HUES6 (cell line): ENCODE measurements around the gene HSBP1.

Experiments
- H3K27ac ChIP-seq: 2 replicates; pipeline ENCODE4 v1.7.0; 2013; ENCODE audit warnings: low read depth, mild to moderate bottlenecking, low read length, inconsistent platforms
- H3K27me3 ChIP-seq: 2 replicates; pipeline ENCODE4 v1.6.1; 2013; ENCODE audit warnings: low read length; ENCODE audit not compliant: control insufficient read depth, insufficient read depth
- H3K36me3 ChIP-seq: 2 replicates; pipeline ENCODE4 v1.6.1; 2013; ENCODE audit warnings: low read length; ENCODE audit not compliant: control insufficient read depth, insufficient read depth
- H3K4me1 ChIP-seq: 2 replicates; pipeline ENCODE4 v1.6.1; 2013; ENCODE audit warnings: low read length; ENCODE audit not compliant: control insufficient read depth, insufficient read depth
- H3K4me3 ChIP-seq: 2 replicates; pipeline ENCODE4 v1.5.1; 2013; ENCODE audit warnings: low read depth, low read length
- H3K9ac ChIP-seq: one replicate; pipeline ENCODE4 v1.6.1; 2013; ENCODE audit warnings: mild to moderate bottlenecking, low read length
- H3K9me3 ChIP-seq: 2 replicates; pipeline ENCODE4 v1.6.1; 2013; ENCODE audit warnings: low read depth, low read length; ENCODE audit not compliant: control insufficient read depth, insufficient read depth

Gene HSBP1

GRCh38 chr16:83840060-83840617, 32.4 kb downstream of the HSBP1 start:
- no peaks in the 10 kb centered on the region for H3K27me3 ChIP-seq

GRCh38 chr16:83842291-83842690, 34.5 kb downstream of the HSBP1 start:
- H3K9ac ChIP-seq, result no peak overlapping the region
- H3K9me3 ChIP-seq, result peaks cover 4% of the 10 kb centered on the region; the same call in 1 of the 2 replicates
- peak overlapping the region; percentile 75 for H3K27ac ChIP-seq
- peaks cover 42% of the 10 kb centered on the region for H3K4me1 ChIP-seq
- no peaks in the 10 kb centered on the region for H3K36me3 ChIP-seq
- no peaks in the 10 kb centered on the region for H3K27me3 ChIP-seq
- H3K4me3 ChIP-seq, result no peak overlapping the region

More at GRCh38 chr16:83840060-83840617, 32.4 kb downstream of the HSBP1 start:
- Histone ChIP-seq H3K9me3 (peaks cover 4% of the 10 kb centered on the region; the same call in 1 of the 2 replicates), H3K36me3 (no peaks in the 10 kb centered on the region), H3K27ac (peak overlapping the region; percentile 75), H3K9ac (peak overlapping the region; percentile 36), H3K4me3 (peak overlapping the region; percentile 25; the same call in 1 of the 2 replicates), H3K4me1 (peaks cover 39% of the 10 kb centered on the region)

GRCh38 chr16:83842756-83843507, 35.2 kb downstream of the HSBP1 start:
- Histone ChIP-seq H3K9ac (peak overlapping the region; percentile 45), H3K27me3 (no peaks in the 10 kb centered on the region), H3K4me1 (peaks cover 48% of the 10 kb centered on the region), H3K4me3 (no peak overlapping the region), H3K36me3 (no peaks in the 10 kb centered on the region), H3K9me3 (no peaks in the 10 kb centered on the region; the same call in 1 of the 2 replicates), H3K27ac (peak overlapping the region; percentile 75)

- Histone ChIP-seq H3K27ac (no peak overlapping the region), H3K27me3 (no peaks in the 10 kb centered on the region), H3K36me3 (no peaks in the 10 kb centered on the region), H3K4me1 (peaks cover 54% of the 10 kb centered on the region), H3K4me3 (no peak overlapping the region), H3K9ac (peak overlapping the region; percentile 4), H3K9me3 (no peaks in the 10 kb centered on the region)
Measured at GRCh38 chr16:83843657-83844056, 35.9 kb downstream of the HSBP1 start.

- H3K4me1 ChIP-seq, result peaks cover 52% of the 10 kb centered on the region
- H3K27me3 ChIP-seq, result no peaks in the 10 kb centered on the region
- no peak overlapping the region for H3K27ac ChIP-seq
- no peaks in the 10 kb centered on the region for H3K9me3 ChIP-seq
- H3K9ac ChIP-seq, result no peak overlapping the region
- no peak overlapping the region for H3K4me3 ChIP-seq
- H3K36me3 ChIP-seq, result no peaks in the 10 kb centered on the region
Measured at GRCh38 chr16:83845263-83845662, 37.5 kb downstream of the HSBP1 start.

- Histone ChIP-seq H3K27ac (no peak overlapping the region), H3K9ac (no peak overlapping the region), H3K4me3 (no peak overlapping the region), H3K9me3 (no peaks in the 10 kb centered on the region), H3K36me3 (no peaks in the 10 kb centered on the region), H3K4me1 (peaks cover 46% of the 10 kb centered on the region), H3K27me3 (no peaks in the 10 kb centered on the region)
Measured at GRCh38 chr16:83847371-83848225, 39.8 kb downstream of the HSBP1 start.

- H3K9me3 ChIP-seq, result no peaks in the 10 kb centered on the region
- peaks cover 30% of the 10 kb centered on the region for H3K4me1 ChIP-seq
- H3K27ac ChIP-seq, result no peak overlapping the region
- H3K4me3 ChIP-seq, result no peak overlapping the region
- H3K9ac ChIP-seq, result no peak overlapping the region
- H3K36me3 ChIP-seq, result no peaks in the 10 kb centered on the region
- H3K27me3 ChIP-seq, result no peaks in the 10 kb centered on the region
Measured at GRCh38 chr16:83849421-83849820, 41.6 kb downstream of the HSBP1 start.

- Histone ChIP-seq H3K4me1 (peaks cover 28% of the 10 kb centered on the region), H3K27ac (no peak overlapping the region), H3K36me3 (no peaks in the 10 kb centered on the region), H3K9me3 (no peaks in the 10 kb centered on the region), H3K4me3 (no peak overlapping the region), H3K9ac (no peak overlapping the region), H3K27me3 (no peaks in the 10 kb centered on the region)
Measured at GRCh38 chr16:83850947-83851346, 43.2 kb downstream of the HSBP1 start.

GRCh38 chr16:83851473-83851872, 43.7 kb downstream of the HSBP1 start:
- Histone ChIP-seq H3K4me3 (no peak overlapping the region), H3K27me3 (no peaks in the 10 kb centered on the region), H3K36me3 (no peaks in the 10 kb centered on the region), H3K9ac (no peak overlapping the region), H3K4me1 (peaks cover 28% of the 10 kb centered on the region), H3K9me3 (no peaks in the 10 kb centered on the region), H3K27ac (no peak overlapping the region)

GRCh38 chr16:83852774-83853173, 45.0 kb downstream of the HSBP1 start:
- Histone ChIP-seq H3K36me3 (no peaks in the 10 kb centered on the region), H3K4me1 (peaks cover 21% of the 10 kb centered on the region), H3K4me3 (no peak overlapping the region), H3K9ac (no peak overlapping the region), H3K27ac (no peak overlapping the region), H3K27me3 (no peaks in the 10 kb centered on the region), H3K9me3 (no peaks in the 10 kb centered on the region)

GRCh38 chr16:83853834-83854233, 46.1 kb downstream of the HSBP1 start:
- Histone ChIP-seq H3K36me3 (no peaks in the 10 kb centered on the region), H3K4me3 (no peak overlapping the region), H3K4me1 (peaks cover 12% of the 10 kb centered on the region), H3K27ac (no peak overlapping the region), H3K9ac (no peak overlapping the region), H3K27me3 (no peaks in the 10 kb centered on the region), H3K9me3 (no peaks in the 10 kb centered on the region)
